Transverse colon (tissue), 4 donors: ENCODE results near the gene PILRA. TPM values are rescaled to one million over a fixed set of nuclear protein-coding genes. Genes with fewer than 3 reads are reported as not detected.
"Not testable (repeated sequence)": the region's sequence is repeated elsewhere in the genome, so short reads cannot be mapped to it uniquely, and the experiment has no call there.

ENCODE experiments used
- DNase-seq: peaks from one replicate; pipeline ENCODE4 v3.0.0-alpha.2; 2019
- H3K27ac ChIP-seq, 4 donors: fragments of 200-600 bp; sonication (generic); 2 replicates each; pipeline ENCODE4 v1.5.1; 2016 to 2018; ENCODE audit warnings: inconsistent platforms in 4 of 4
- H3K27me3 ChIP-seq: fragments of 200-600 bp; sonication (generic); 2 replicates; pipeline ENCODE4 v1.5.1; 2017; ENCODE audit warnings: inconsistent platforms
- H3K36me3 ChIP-seq, 4 donors: fragments of 200-600 bp; sonication (generic); 2 replicates each; pipeline ENCODE4 v1.5.1; 2017 to 2019; ENCODE audit warnings: inconsistent platforms in 4 of 4
- H3K4me1 ChIP-seq, 4 donors: fragments of 200-600 bp; sonication (generic); 2 replicates each; pipeline ENCODE4 v1.5.1; 2017 to 2020; ENCODE audit warnings: inconsistent platforms in 4 of 4
- H3K4me3 ChIP-seq, 4 donors: fragments of 200-600 bp; sonication (generic); 1 replicate in 1 of 4; 2 replicates in 3 of 4; pipeline versions ENCODE4 v1.5.1 to v1.6.1; 2017 to 2019; ENCODE audit warnings: inconsistent platforms in 4 of 4
- H3K9me3 ChIP-seq, 2 donors: fragments of 200-600 bp; sonication (generic); 2 replicates each; pipeline ENCODE4 v1.5.1; 2017 to 2019; ENCODE audit warnings: inconsistent platforms in 2 of 2
- CTCF ChIP-seq, 5 experiments: fragments of 200-600 bp in 3 of 5; fragments of 450-650 bp in 2 of 5; sonication (generic) in 3 of 5; IDR thresholded peaks; 1 replicate in 2 of 5; 2 replicates in 3 of 5; pipeline ENCODE4 v1.5.1; 2016 to 2017; ENCODE audit warnings: antibody characterized with exemption in 5 of 5, inconsistent platforms in 3 of 5, mild to moderate bottlenecking in 2 of 5, moderate library complexity in 1 of 5
- EP300 ChIP-seq: sonication (generic); formaldehyde crosslinking; IDR thresholded peaks from one replicate; pipeline ENCODE4 v1.6.1; 2017; ENCODE audit warnings: antibody characterized with exemption, low read depth
- POLR2A ChIP-seq: fragments of 450-650 bp; IDR thresholded peaks from one replicate; pipeline ENCODE4 v1.6.1; 2016; ENCODE audit warnings: antibody characterized with exemption, mild to moderate bottlenecking, moderate library complexity
- POLR2AphosphoS5 ChIP-seq, 3 donors: sonication (generic); formaldehyde crosslinking; IDR thresholded peaks; one replicate each; pipeline ENCODE4 v1.6.1; 2016; ENCODE audit warnings: antibody characterized with exemption in 3 of 3
- WGBS, 2 donors: methylation state at CpG; one replicate each; pipeline ENCODE4 v1.1.5; 2018; ENCODE audit warnings: low coverage in 1 of 2; 5-methylcytosine and 5-hydroxymethylcytosine counted together
- in situ Hi-C, 4 donors: fragments of 200-750 bp; cut with MboI; loops; one replicate each; pipeline versions ENCODE4 v1.15.0 to v1.15.1; 2017; ENCODE audit warnings: low sequenced_read_pairs in 3 of 4, low pct_ligation_motif_present in 1 of 4, low pct_unique_long_range_greater_than_20kb in 1 of 4
- intact Hi-C: fragments of 100-400 bp; cut with DNase I; formaldehyde crosslinking; loops from one replicate; pipeline ENCODE4 v1.15.1; 2023; ENCODE audit warnings: low total_unique reads
- total RNA-seq, 4 donors: library from RNA; depleted of rRNA; stranded (reverse); fragments of >200 nt; gene quantifications; one replicate each; pipeline ENCODE4 v1.1.0, GENCODE V29; 2016

PILRA gene
- total RNA-seq, 4 donors from 2014 or later, result 1.9 to 4.9 TPM; not detected in 2

GRCh38 chr7:100376066-100376465 lies 2.8 kb downstream of the PILRA start:
- peaks cover 0 to 14% (median 0%) of the 10 kb centered on the region in 4 donors for H3K4me1 ChIP-seq
- WGBS, 2 donors, result 72 to 98% methylated on average over 3 of the region's 3 CpGs
- no peak overlapping the region for H3K27ac ChIP-seq
- no peak for TF ChIP-seq POLR2AphosphoS5 (IDR thresholded peaks at IDR 0.05)
- no peak for TF ChIP-seq CTCF (IDR thresholded peaks at IDR 0.05)
- no peak for TF ChIP-seq POLR2A
- TF ChIP-seq EP300, result no peak
- intact Hi-C loops, result no loop called here
- H3K9me3 ChIP-seq, result no peaks in the 10 kb centered on the region
- no peaks in the 10 kb centered on the region for H3K36me3 ChIP-seq
- no peak for DNase-seq
- no peak overlapping the region for H3K4me3 ChIP-seq
- H3K27me3 ChIP-seq, result no peaks in the 10 kb centered on the region
- in situ Hi-C loops, result no loop called here

- no peaks in the 10 kb centered on the region for H3K9me3 ChIP-seq
- no peak for DNase-seq
- no peaks in the 10 kb centered on the region for H3K27me3 ChIP-seq
- TF ChIP-seq POLR2A (no peak), POLR2AphosphoS5 (IDR thresholded peaks at IDR 0.05) (no peak), CTCF (IDR thresholded peaks at IDR 0.05) (no peak), EP300 (no peak)
- H3K4me1 ChIP-seq, result peaks cover 0 to 9% (median 0%) of the 10 kb centered on the region in 4 donors
- no peak overlapping the region for H3K27ac ChIP-seq
- no peaks in the 10 kb centered on the region for H3K36me3 ChIP-seq
- in situ Hi-C loops (no loop called here), intact Hi-C loops (no loop called here)
- WGBS, 2 donors, result 61 to 70% methylated on average over 4 of the region's 4 CpGs
- H3K4me3 ChIP-seq, result no peak overlapping the region
Observed at GRCh38 chr7:100378114-100378755, 4.9 kb downstream of the PILRA start.

- Histone ChIP-seq H3K36me3 (no peaks in the 10 kb centered on the region), H3K27me3 (no peaks in the 10 kb centered on the region), H3K27ac (peak overlapping the region; percentile 43 to 54 (median 45)), H3K4me3 (no peak overlapping the region), H3K4me1 (peaks cover 0 to 9% (median 0%) of the 10 kb centered on the region in 4 donors), H3K9me3 (no peaks in the 10 kb centered on the region)
- WGBS, 2 donors, result 74 to 100% methylated on average over 1 to 4 of the region's 4 CpGs
- in situ Hi-C loops, result no loop called here
- TF ChIP-seq CTCF (IDR thresholded peaks at IDR 0.05), result no peak
- no peak for TF ChIP-seq POLR2A
- TF ChIP-seq EP300, result no peak
- no peak for TF ChIP-seq POLR2AphosphoS5 (IDR thresholded peaks at IDR 0.05)
- no peak for DNase-seq
- intact Hi-C loops, result no loop called here
Observed at GRCh38 chr7:100380196-100380595, 6.9 kb downstream of the PILRA start.

GRCh38 chr7:100381531-100382233 lies 8.4 kb downstream of the PILRA start:
- H3K27ac ChIP-seq, H3K4me3 ChIP-seq, H3K36me3 ChIP-seq, H3K4me1 ChIP-seq, in situ Hi-C loops, H3K9me3 ChIP-seq, DNase-seq, intact Hi-C loops, H3K27me3 ChIP-seq: not testable (repeated sequence)
- 94% methylated on average over 29 of the region's 49 CpGs; no CpG with 5 or more reads in 1 of the 2 donors for WGBS, 2 donors
